Thyroid gland (tissue), 4 donors: ENCODE measurements around the gene MBD3L4.

ENCODE experiments used
- POLR2A ChIP-seq, 2 donors: fragments of 450-650 bp; IDR thresholded peaks; one replicate each; pipeline ENCODE4 v1.6.1; 2017; ENCODE audit warnings: antibody characterized with exemption in 2 of 2, mild to moderate bottlenecking in 2 of 2, moderate library complexity in 1 of 2
- TF ChIP-seq, protein P1 (sequence below), 6 experiments: fragments of 200-600 bp in 3 of 6; fragments of 450-650 bp in 3 of 6; sonication (generic) in 3 of 6; IDR thresholded peaks; one replicate each; pipeline ENCODE4 v1.5.1; 2016 to 2019; ENCODE audit warnings: antibody characterized with exemption in 6 of 6, mild to moderate bottlenecking in 2 of 6, inconsistent platforms in 1 of 6, moderate library complexity in 1 of 6

DNA sequence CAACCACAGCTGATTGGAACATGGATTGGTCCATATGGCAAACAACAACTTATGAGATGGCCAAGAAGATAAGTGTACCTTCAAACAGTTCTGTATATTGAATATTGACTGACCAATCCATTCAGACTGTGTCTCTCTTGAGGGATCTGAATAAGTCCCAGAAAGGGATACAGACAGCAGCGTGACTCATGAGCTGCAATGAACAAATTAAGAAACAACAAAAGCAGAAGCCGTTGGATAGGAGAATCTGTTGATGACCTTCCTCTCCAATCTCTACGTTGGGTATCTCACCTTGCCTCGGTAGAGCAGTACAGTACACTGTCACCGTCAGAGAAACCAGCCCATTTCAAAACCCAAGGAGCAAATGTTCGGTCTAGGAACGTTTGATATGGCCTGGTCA lies 40.0 kb downstream of the MBD3L4 start:
- TF ChIP-seq, protein P1, sequence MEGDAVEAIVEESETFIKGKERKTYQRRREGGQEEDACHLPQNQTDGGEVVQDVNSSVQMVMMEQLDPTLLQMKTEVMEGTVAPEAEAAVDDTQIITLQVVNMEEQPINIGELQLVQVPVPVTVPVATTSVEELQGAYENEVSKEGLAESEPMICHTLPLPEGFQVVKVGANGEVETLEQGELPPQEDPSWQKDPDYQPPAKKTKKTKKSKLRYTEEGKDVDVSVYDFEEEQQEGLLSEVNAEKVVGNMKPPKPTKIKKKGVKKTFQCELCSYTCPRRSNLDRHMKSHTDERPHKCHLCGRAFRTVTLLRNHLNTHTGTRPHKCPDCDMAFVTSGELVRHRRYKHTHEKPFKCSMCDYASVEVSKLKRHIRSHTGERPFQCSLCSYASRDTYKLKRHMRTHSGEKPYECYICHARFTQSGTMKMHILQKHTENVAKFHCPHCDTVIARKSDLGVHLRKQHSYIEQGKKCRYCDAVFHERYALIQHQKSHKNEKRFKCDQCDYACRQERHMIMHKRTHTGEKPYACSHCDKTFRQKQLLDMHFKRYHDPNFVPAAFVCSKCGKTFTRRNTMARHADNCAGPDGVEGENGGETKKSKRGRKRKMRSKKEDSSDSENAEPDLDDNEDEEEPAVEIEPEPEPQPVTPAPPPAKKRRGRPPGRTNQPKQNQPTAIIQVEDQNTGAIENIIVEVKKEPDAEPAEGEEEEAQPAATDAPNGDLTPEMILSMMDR (IDR thresholded peaks at IDR 0.05) = no peak
- TF ChIP-seq POLR2A (IDR thresholded peaks at IDR 0.05) = no peak
